HG02678 (cell line): ENCODE data around the gene GPM6B.

Source experiments
- ATAC-seq: cut with Tn5 transposase; IDR thresholded peaks from one replicate; pipeline ENCODE4 v1.9.1; 2021; ENCODE audit warnings: mild to moderate bottlenecking, moderate library complexity; ENCODE audit not compliant: unreplicated experiment

Gene GPM6B

GRCh38 chrX:13770013-13770535 lies 46.8 kb downstream of the GPM6B start:
- no peak for ATAC-seq

- ATAC-seq, result no peak
Observed at GRCh38 chrX:13768939-13769338, 48.0 kb downstream of the GPM6B start.

GRCh38 chrX:13764765-13765164 lies 52.1 kb downstream of the GPM6B start:
- no peak for ATAC-seq

- ATAC-seq, result no peak
Observed at GRCh38 chrX:13764281-13764680, 52.6 kb downstream of the GPM6B start.

GRCh38 chrX:13763489-13763888 lies 53.4 kb downstream of the GPM6B start:
- no peak for ATAC-seq

GRCh38 chrX:13761606-13762414 lies 55.1 kb downstream of the GPM6B start:
- no peak for ATAC-seq

GRCh38 chrX:13760426-13760825 lies 56.5 kb downstream of the GPM6B start:
- no peak for ATAC-seq

GRCh38 chrX:13759152-13759718 lies 57.7 kb downstream of the GPM6B start:
- peak; percentile 57 for ATAC-seq

GRCh38 chrX:13756381-13756780 lies 60.5 kb downstream of the GPM6B start:
- ATAC-seq, result no peak

- ATAC-seq, result no peak
Observed at GRCh38 chrX:13755254-13755653, 61.6 kb downstream of the GPM6B start.

- ATAC-seq, result no peak
Observed at GRCh38 chrX:13754765-13755164, 62.1 kb downstream of the GPM6B start.

- peak; percentile 71 for ATAC-seq
Observed at GRCh38 chrX:13752646-13753045, 64.2 kb downstream of the GPM6B start.

GRCh38 chrX:13752141-13752540 lies 64.8 kb downstream of the GPM6B start:
- ATAC-seq, result no peak

- ATAC-seq, result peak; percentile 50
Observed at GRCh38 chrX:13750812-13751211, 66.1 kb downstream of the GPM6B start.

GRCh38 chrX:13750204-13750603 lies 66.7 kb downstream of the GPM6B start:
- no peak for ATAC-seq

GRCh38 chrX:13748486-13748885 lies 68.4 kb downstream of the GPM6B start:
- no peak for ATAC-seq

GRCh38 chrX:13747836-13748235 lies 69.1 kb downstream of the GPM6B start:
- no peak for ATAC-seq

- ATAC-seq, result peak; percentile 91
Observed at GRCh38 chrX:13742397-13743176, 74.3 kb downstream of the GPM6B start.

GRCh38 chrX:13741695-13742094 lies 75.2 kb downstream of the GPM6B start:
- no peak for ATAC-seq

GRCh38 chrX:13734278-13735172 lies 82.4 kb downstream of the GPM6B start, which contains the start of the genes OFD1 and TRAPPC2:
Gene OFD1, plus strand, starts transcription at chrX:13734748. Its CDS starts 324 bp downstream, at chrX:13735072.
Gene TRAPPC2, minus strand, starts transcription at chrX:13734620. Its CDS starts 14,657 bp downstream, at chrX:13719963.
- peak; percentile 89 for ATAC-seq
